ENCODE data around the gene BARX1.
"Not testable (repeated sequence)": the region's sequence is repeated elsewhere in the genome, so short reads cannot be mapped to it uniquely, and the experiment has no call there.

BARX1 gene

DNA sequence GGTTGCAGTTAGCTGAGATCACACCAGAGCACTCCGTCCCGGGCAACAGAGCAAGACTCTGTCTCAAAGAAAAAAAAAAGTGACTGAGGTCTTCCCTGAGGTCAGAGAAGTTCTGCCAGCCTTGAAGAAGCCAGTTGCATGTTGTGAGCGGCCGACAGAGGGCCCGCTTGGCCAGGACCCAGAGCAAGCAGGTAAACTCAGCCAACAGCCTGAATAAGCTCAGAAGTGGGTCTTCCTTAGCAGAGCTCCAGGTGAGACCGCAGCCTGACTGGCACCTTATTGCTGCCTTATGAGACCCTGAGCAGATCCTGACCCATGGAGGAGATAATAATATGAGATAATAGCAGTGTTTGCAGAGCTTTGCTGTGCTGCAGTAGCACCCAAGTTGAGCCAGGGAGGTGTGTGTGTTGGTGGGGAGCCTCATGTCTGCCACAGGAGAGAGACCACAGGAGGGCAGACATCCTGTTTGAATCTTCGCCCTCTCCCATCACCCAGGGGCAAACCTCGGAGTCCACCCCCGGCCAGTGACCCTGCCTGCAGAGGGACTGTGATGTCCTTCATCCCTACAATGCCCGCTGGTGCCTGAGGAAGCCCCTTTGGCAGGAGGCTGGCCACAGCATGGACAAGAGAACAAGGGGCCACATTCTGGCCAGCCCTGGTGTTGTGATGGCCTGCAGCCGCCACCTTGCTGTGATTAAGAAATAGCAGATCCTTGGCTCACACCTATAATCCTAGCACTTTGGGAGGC, 10.8 kb upstream of the BARX1 start:
- Histone ChIP-seq H3K9me2 (replicated peaks; ENCODE audit: insufficient read depth, low read length) (no peaks in the 10 kb centered on the region), H3K79me2 (ENCODE audit: low read length) (no peaks in the 10 kb centered on the region), H3K36me3 (replicated peaks; ENCODE audit: insufficient read depth, low read length) (no peaks in the 10 kb centered on the region), H3K9me3 (replicated peaks; ENCODE audit: insufficient read depth, low read length) (no peaks in the 10 kb centered on the region), H3K27me3 (replicated peaks; ENCODE audit: insufficient read depth, low read length) (no peaks in the 10 kb centered on the region; the same call in 1 of the 2 replicates), H3K4me2 (ENCODE audit: low read depth, low read length) (no peak overlapping the region), H3K4me3 (ENCODE audit: low read length) (no peak overlapping the region), H4K20me1 (ENCODE audit: insufficient read depth, low read length) (no peaks in the 10 kb centered on the region), H3K27ac (ENCODE audit: low read length) (no peak overlapping the region), H3K4me1 (ENCODE audit: low read length) (no peaks in the 10 kb centered on the region), H2AFZ (ENCODE audit: low read length) (no peak overlapping the region), H3F3A (ENCODE audit: insufficient read depth, low read length) (no peaks in the 10 kb centered on the region), H3K9ac (ENCODE audit: low read length) (no peak overlapping the region)
- no peak for DNase-seq
- no peak for TF ChIP-seq EZH2 (optimal IDR thresholded peaks at IDR 0.05; ENCODE audit: low read depth, low read length)
- TF ChIP-seq, protein P1, sequence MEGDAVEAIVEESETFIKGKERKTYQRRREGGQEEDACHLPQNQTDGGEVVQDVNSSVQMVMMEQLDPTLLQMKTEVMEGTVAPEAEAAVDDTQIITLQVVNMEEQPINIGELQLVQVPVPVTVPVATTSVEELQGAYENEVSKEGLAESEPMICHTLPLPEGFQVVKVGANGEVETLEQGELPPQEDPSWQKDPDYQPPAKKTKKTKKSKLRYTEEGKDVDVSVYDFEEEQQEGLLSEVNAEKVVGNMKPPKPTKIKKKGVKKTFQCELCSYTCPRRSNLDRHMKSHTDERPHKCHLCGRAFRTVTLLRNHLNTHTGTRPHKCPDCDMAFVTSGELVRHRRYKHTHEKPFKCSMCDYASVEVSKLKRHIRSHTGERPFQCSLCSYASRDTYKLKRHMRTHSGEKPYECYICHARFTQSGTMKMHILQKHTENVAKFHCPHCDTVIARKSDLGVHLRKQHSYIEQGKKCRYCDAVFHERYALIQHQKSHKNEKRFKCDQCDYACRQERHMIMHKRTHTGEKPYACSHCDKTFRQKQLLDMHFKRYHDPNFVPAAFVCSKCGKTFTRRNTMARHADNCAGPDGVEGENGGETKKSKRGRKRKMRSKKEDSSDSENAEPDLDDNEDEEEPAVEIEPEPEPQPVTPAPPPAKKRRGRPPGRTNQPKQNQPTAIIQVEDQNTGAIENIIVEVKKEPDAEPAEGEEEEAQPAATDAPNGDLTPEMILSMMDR (IDR thresholded peaks at IDR 0.05; ENCODE audit: low read length): peak; percentile 17

DNA sequence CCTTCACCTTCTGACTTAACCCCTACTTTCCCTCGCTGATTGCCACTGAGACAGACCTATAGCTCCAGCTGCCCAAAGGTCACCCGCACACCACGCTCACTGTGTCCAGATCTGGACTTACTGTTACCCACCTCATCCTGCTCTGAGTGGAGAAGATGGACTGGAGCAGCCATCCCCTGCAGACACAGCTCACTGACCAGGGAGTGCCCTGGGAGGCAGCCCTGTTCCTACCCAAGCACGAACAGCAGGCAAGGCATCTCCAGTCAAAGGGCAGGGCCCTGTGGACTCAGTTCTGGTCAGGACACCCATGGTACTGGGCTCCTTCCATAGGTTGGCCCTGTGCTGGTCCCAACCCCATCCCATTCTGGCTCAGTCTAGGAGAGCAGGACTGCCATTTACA, 9.5 kb upstream of the BARX1 start:
- no peak for TF ChIP-seq EZH2phosphoT487 (IDR thresholded peaks at IDR 0.05; ENCODE audit: low read length)
- TF ChIP-seq EZH2 (optimal IDR thresholded peaks at IDR 0.05; ENCODE audit: low read depth, low read length): no peak
- TF ChIP-seq, protein P1 (IDR thresholded peaks at IDR 0.05; ENCODE audit: low read length): no peak
- Histone ChIP-seq H3K27me3 (replicated peaks; ENCODE audit: insufficient read depth, low read length) (peaks cover 10% of the 10 kb centered on the region), H3K36me3 (replicated peaks; ENCODE audit: insufficient read depth, low read length) (no peaks in the 10 kb centered on the region), H3K4me1 (ENCODE audit: low read length) (no peaks in the 10 kb centered on the region), H3K9me3 (replicated peaks; ENCODE audit: insufficient read depth, low read length) (no peaks in the 10 kb centered on the region), H2AFZ (ENCODE audit: low read length) (no peak overlapping the region), H3K27ac (ENCODE audit: low read length) (no peak overlapping the region), H3K9me2 (replicated peaks; ENCODE audit: insufficient read depth, low read length) (no peaks in the 10 kb centered on the region), H3K4me3 (ENCODE audit: low read length) (no peak overlapping the region), H3F3A (ENCODE audit: insufficient read depth, low read length) (no peaks in the 10 kb centered on the region), H3K4me2 (ENCODE audit: low read depth, low read length) (no peak overlapping the region), H3K79me2 (ENCODE audit: low read length) (no peaks in the 10 kb centered on the region), H3K9ac (ENCODE audit: low read length) (no peak overlapping the region), H4K20me1 (ENCODE audit: insufficient read depth, low read length) (no peaks in the 10 kb centered on the region)
- DNase-seq: no peak

DNA sequence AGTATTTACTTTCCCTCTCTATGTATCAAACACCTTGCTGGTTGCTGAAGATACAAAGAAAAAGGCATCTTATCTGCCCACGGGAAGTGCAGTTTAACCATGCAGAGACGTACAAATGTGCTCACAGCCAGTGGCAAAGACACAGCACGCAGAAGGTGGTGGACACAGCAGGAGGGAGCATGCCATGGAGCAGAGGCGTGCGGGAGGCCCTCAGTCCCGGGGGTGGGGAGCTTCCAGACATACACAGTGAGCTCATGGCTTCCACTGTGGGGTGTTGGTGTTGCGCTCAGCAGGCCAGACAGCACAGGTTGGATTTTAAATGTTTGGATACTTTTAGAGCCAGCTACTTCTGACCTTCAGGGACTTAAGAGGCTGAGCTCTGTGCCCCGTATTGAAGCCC, 8.8 kb upstream of the BARX1 start:
- no peak overlapping the region for H2AFZ ChIP-seq (ENCODE audit: low read length)
- DNase-seq: no peak

DNA sequence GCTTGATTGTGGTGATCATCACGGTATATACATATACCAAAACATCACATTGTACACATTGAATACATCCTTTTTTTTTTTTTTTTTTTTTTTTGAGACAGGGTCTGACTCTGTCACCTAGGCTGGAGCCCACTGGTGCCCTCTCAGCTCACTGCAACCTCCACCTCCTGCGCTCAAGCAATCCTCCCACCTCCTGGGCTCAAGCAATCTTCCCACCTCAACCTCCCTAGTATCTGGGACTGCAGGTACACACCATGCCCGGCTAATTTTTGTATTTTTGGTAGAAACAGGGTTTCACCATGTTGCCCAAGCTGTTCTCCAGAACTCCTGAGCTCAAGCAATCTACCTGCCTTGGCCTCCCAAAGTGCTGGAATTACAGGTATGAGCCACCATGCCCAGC, 8.3 kb upstream of the BARX1 start:
- DNase-seq; H2AFZ ChIP-seq (ENCODE audit: low read length); H3K9me2 ChIP-seq (replicated peaks; ENCODE audit: insufficient read depth, low read length); H3K9ac ChIP-seq (ENCODE audit: low read length); H3K9me3 ChIP-seq (replicated peaks; ENCODE audit: insufficient read depth, low read length); H3K79me2 ChIP-seq (ENCODE audit: low read length); H3F3A ChIP-seq (ENCODE audit: insufficient read depth, low read length); H4K20me1 ChIP-seq (ENCODE audit: insufficient read depth, low read length); H3K4me2 ChIP-seq (ENCODE audit: low read depth, low read length); H3K36me3 ChIP-seq (replicated peaks; ENCODE audit: insufficient read depth, low read length); H3K27ac ChIP-seq (ENCODE audit: low read length); H3K4me3 ChIP-seq (ENCODE audit: low read length); H3K4me1 ChIP-seq (ENCODE audit: low read length): not testable (repeated sequence)
- peaks cover 22% of the 10 kb centered on the region for H3K27me3 ChIP-seq (replicated peaks; ENCODE audit: insufficient read depth, low read length)

More for the DNA sequence above, 8.8 kb upstream of the BARX1 start:
- TF ChIP-seq, protein P1 (IDR thresholded peaks at IDR 0.05; ENCODE audit: low read length): no peak
- TF ChIP-seq EZH2 (optimal IDR thresholded peaks at IDR 0.05; ENCODE audit: low read depth, low read length) (no peak), EZH2phosphoT487 (IDR thresholded peaks at IDR 0.05; ENCODE audit: low read length) (no peak)
- Histone ChIP-seq H3K9me2 (replicated peaks; ENCODE audit: insufficient read depth, low read length) (no peaks in the 10 kb centered on the region), H3K27me3 (replicated peaks; ENCODE audit: insufficient read depth, low read length) (peaks cover 18% of the 10 kb centered on the region), H3K9ac (ENCODE audit: low read length) (no peak overlapping the region), H3K9me3 (replicated peaks; ENCODE audit: insufficient read depth, low read length) (no peaks in the 10 kb centered on the region), H4K20me1 (ENCODE audit: insufficient read depth, low read length) (no peaks in the 10 kb centered on the region), H3F3A (ENCODE audit: insufficient read depth, low read length) (no peaks in the 10 kb centered on the region), H3K79me2 (ENCODE audit: low read length) (no peaks in the 10 kb centered on the region), H3K36me3 (replicated peaks; ENCODE audit: insufficient read depth, low read length) (no peaks in the 10 kb centered on the region), H3K27ac (ENCODE audit: low read length) (no peak overlapping the region), H3K4me2 (ENCODE audit: low read depth, low read length) (no peak overlapping the region), H3K4me1 (ENCODE audit: low read length) (no peaks in the 10 kb centered on the region), H3K4me3 (ENCODE audit: low read length) (no peak overlapping the region)
